H9 (cell line): ENCODE results near the gene RB1. TPM values are rescaled to one million over a fixed set of nuclear protein-coding genes. Genes with fewer than 3 reads are reported as not detected.

Experiments used
- DNase-seq: peaks from one replicate; pipeline ENCODE4 v3.0.0-alpha.2; 2017
- H2AFZ ChIP-seq: one replicate; pipeline ENCODE4 v1.6.1; 2013; ENCODE audit warnings: mild to moderate bottlenecking, low read length, control low read depth, moderate library complexity
- H2AK5ac ChIP-seq: 2 replicates; pipeline ENCODE4 v1.6.1; 2013; ENCODE audit warnings: low read length, control low read depth, mixed read lengths; ENCODE audit not compliant: insufficient read length
- H2BK120ac ChIP-seq: one replicate; pipeline ENCODE4 v1.6.1; 2013; ENCODE audit warnings: low read depth, mild to moderate bottlenecking, low read length, control low read depth, inconsistent platforms; ENCODE audit not compliant: poor library complexity, severe bottlenecking
- H2BK12ac ChIP-seq: 2 replicates; pipeline ENCODE4 v1.6.1; 2013; ENCODE audit warnings: low read length, control low read depth, mixed read lengths, low read depth; ENCODE audit not compliant: insufficient read length
- H2BK15ac ChIP-seq: 2 replicates; pipeline ENCODE4 v1.6.1; 2013; ENCODE audit warnings: low read depth, low read length, control low read depth
- H2BK20ac ChIP-seq: one replicate; pipeline ENCODE4 v1.6.1; 2013; ENCODE audit warnings: low read depth, mild to moderate bottlenecking, low read length, control low read depth, inconsistent platforms; ENCODE audit not compliant: poor library complexity, severe bottlenecking
- H2BK5ac ChIP-seq: 2 replicates; pipeline ENCODE4 v1.6.1; 2013; ENCODE audit warnings: low read length, control low read depth, mixed read lengths; ENCODE audit not compliant: insufficient read length
- H3K14ac ChIP-seq: 2 replicates; pipeline ENCODE4 v1.6.1; 2013; ENCODE audit warnings: low read length, control low read depth; ENCODE audit not compliant: insufficient read depth
- H3K18ac ChIP-seq: 2 replicates; pipeline ENCODE4 v1.6.1; 2013; ENCODE audit warnings: low read depth, mild to moderate bottlenecking, mixed read lengths, low read length, control low read depth; ENCODE audit not compliant: insufficient read length
- H3K23ac ChIP-seq: 2 replicates; pipeline ENCODE4 v1.6.1; 2013; ENCODE audit warnings: low read length, control low read depth, mixed read lengths, low read depth; ENCODE audit not compliant: insufficient read length
- H3K23me2 ChIP-seq: 2 replicates; pipeline ENCODE4 v1.6.1; 2013; ENCODE audit warnings: low read depth, mild to moderate bottlenecking, mixed read lengths, low read length, control low read depth; ENCODE audit not compliant: insufficient read length, poor library complexity, severe bottlenecking
- H3K27ac ChIP-seq: 2 replicates; pipeline ENCODE4 v1.5.1; 2013; ENCODE audit warnings: low read length, control low read depth, mixed read lengths, low read depth; ENCODE audit not compliant: insufficient read length
- H3K27me3 ChIP-seq: 2 replicates; pipeline ENCODE4 v1.6.1; 2013; ENCODE audit warnings: low read length, control low read depth, inconsistent platforms; ENCODE audit not compliant: insufficient read depth
- H3K4ac ChIP-seq: 2 replicates; pipeline ENCODE4 v1.6.1; 2013; ENCODE audit warnings: low read depth, mild to moderate bottlenecking, control low read depth, inconsistent platforms, low read length, moderate library complexity
- H3K4me1 ChIP-seq: 2 replicates; pipeline ENCODE4 v1.6.1; 2013; ENCODE audit warnings: low read length, control low read depth, inconsistent platforms; ENCODE audit not compliant: insufficient read depth
- H3K4me2 ChIP-seq: 2 replicates; pipeline ENCODE4 v1.6.1; 2013; ENCODE audit warnings: low read length, control low read depth, mixed read lengths; ENCODE audit not compliant: insufficient read length, insufficient read depth
- H3K56ac ChIP-seq: 2 replicates; pipeline ENCODE4 v1.6.1; 2013; ENCODE audit warnings: low read depth, mild to moderate bottlenecking, mixed read lengths, low read length, control low read depth; ENCODE audit not compliant: insufficient read length
- H3K79me1 ChIP-seq: 2 replicates; pipeline ENCODE4 v1.6.1; 2013; ENCODE audit warnings: low read depth, mild to moderate bottlenecking, moderate library complexity, low read length, control low read depth, inconsistent platforms; ENCODE audit not compliant: insufficient read depth, poor library complexity, severe bottlenecking
- H3K79me2 ChIP-seq: 2 replicates; pipeline ENCODE4 v1.6.1; 2013; ENCODE audit warnings: low read length, control low read depth, inconsistent platforms; ENCODE audit not compliant: insufficient read depth
- H3K9ac ChIP-seq: 2 replicates; pipeline ENCODE4 v1.6.1; 2013; ENCODE audit warnings: low read length, control low read depth, mixed read lengths; ENCODE audit not compliant: insufficient read length; ENCODE audit errors: extremely low read depth
- H3K9me3 ChIP-seq: one replicate; pipeline ENCODE4 v1.6.1; 2013; ENCODE audit warnings: low read depth, low read length, inconsistent platforms; ENCODE audit not compliant: control insufficient read depth
- H3T11ph ChIP-seq: one replicate; pipeline ENCODE4 v1.6.1; 2013; ENCODE audit warnings: mild to moderate bottlenecking, low read length, control low read depth, inconsistent platforms
- H4K20me1 ChIP-seq: one replicate; pipeline ENCODE4 v1.6.1; 2013; ENCODE audit not compliant: control insufficient read depth, insufficient read length, insufficient read depth
- H4K5ac ChIP-seq: 2 replicates; pipeline ENCODE4 v1.6.1; 2013; ENCODE audit warnings: low read depth, mild to moderate bottlenecking, mixed read lengths, low read length, control low read depth; ENCODE audit not compliant: insufficient read length
- H4K8ac ChIP-seq: replicated peaks from 2 replicates; pipeline ENCODE4 v1.6.1; 2013; ENCODE audit warnings: low read length, control low read depth, mixed read lengths, low read depth; ENCODE audit not compliant: insufficient read length
- H4K91ac ChIP-seq: 2 replicates; pipeline ENCODE4 v1.6.1; 2013; ENCODE audit warnings: low read depth, mild to moderate bottlenecking, moderate library complexity, mixed read lengths, low read length, control low read depth; ENCODE audit not compliant: insufficient read length
- H3K27ac Mint-ChIP-seq, 3 experiments: 2 replicates in 2 of 3; 3 replicates in 1 of 3; pipeline ENCODE4 v1.8.0; 2020 to 2021; ENCODE audit warnings: mixed read lengths in 3 of 3, mild to moderate bottlenecking in 1 of 3, moderate library complexity in 1 of 3
- H3K27me3 Mint-ChIP-seq: 2 replicates; pipeline ENCODE4 v1.8.0; 2021; ENCODE audit warnings: low read depth, mild to moderate bottlenecking, moderate library complexity, mixed read lengths
- H3K36me3 Mint-ChIP-seq, 3 experiments: 2 replicates in 2 of 3; 3 replicates in 1 of 3; pipeline ENCODE4 v1.8.0; 2020 to 2021; ENCODE audit warnings: low read depth in 3 of 3, mixed read lengths in 3 of 3; ENCODE audit not compliant: insufficient read depth in 1 of 3
- H3K4me1 Mint-ChIP-seq, 2 experiments: 2 replicates each; pipeline ENCODE4 v1.8.0; 2020; ENCODE audit warnings: mixed read lengths in 2 of 2
- H3K4me3 Mint-ChIP-seq, 2 experiments: 2 replicates in 1 of 2; 3 replicates in 1 of 2; pipeline ENCODE4 v1.8.0; 2020 to 2021; ENCODE audit warnings: mild to moderate bottlenecking in 2 of 2, mixed read lengths in 2 of 2, moderate library complexity in 1 of 2
- H3K9me3 Mint-ChIP-seq, 2 experiments: 2 replicates in 1 of 2; 3 replicates in 1 of 2; pipeline ENCODE4 v1.8.0; 2020; ENCODE audit warnings: mild to moderate bottlenecking in 2 of 2, mixed read lengths in 2 of 2, moderate library complexity in 1 of 2
- WGBS: extraction: QIAGEN DNeasy Blood & Tissue Kit; methylation state at CpG from one replicate; pipeline ENCODE4 v1.1.7; 2013; ENCODE audit warnings: missing lambda C conversion rate, low lambda C conversion rate, mixed read lengths; ENCODE audit not compliant: insufficient read length; ENCODE audit errors: extremely low coverage; 5-methylcytosine and 5-hydroxymethylcytosine counted together
- total RNA-seq: library from RNA; stranded (reverse); gene quantifications from 2 replicates; pipeline ENCODE4 v1.2.1, GENCODE V29; 2021
- TF ChIP-seq, protein P1 (sequence below): fragments of 200-600 bp; sonication (generic); conservative IDR thresholded peaks from 3 replicates; pipeline ENCODE4 v1.8.0; 2021; ENCODE audit warnings: antibody characterized with exemption, mild to moderate bottlenecking

Gene RB1
- total RNA-seq, 1 experiment from 2014 or later = 20.5 TPM

DNA sequence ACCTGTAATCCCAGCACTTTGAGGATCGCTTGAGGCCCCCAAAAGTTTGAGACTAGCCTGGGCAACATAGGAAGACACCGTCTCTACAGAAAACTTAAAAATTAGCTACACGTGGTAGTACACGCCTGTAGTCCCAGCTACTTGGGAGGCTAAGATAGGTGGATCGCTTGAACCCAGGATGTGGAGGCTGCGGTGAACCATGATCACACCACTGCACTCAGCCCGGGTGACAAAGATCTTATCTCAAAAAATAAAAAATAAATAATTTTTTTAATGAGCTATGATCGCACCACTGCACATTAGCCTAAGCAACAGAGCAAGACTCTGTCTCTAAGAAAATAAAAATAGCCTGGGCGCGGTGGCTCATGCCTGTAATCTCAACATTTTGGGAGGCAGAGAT, 222.7 kb downstream of the RB1 start:
- no peaks in the 10 kb centered on the region for H3K27me3 Mint-ChIP-seq
- DNase-seq = no peak
- H3K4me2 ChIP-seq = no peak overlapping the region
- H3K27ac ChIP-seq = no peak overlapping the region
- no peaks in the 10 kb centered on the region for H3K9me3 Mint-ChIP-seq
- no peak overlapping the region for H3K4ac ChIP-seq
- H3K23me2 ChIP-seq = no peaks in the 10 kb centered on the region
- H3K18ac ChIP-seq = no peak overlapping the region
- no peak overlapping the region for H2BK5ac ChIP-seq
- H3K23ac ChIP-seq = no peak overlapping the region
- H3K9me3 ChIP-seq = no peaks in the 10 kb centered on the region
- peaks cover 1% of the 10 kb centered on the region in 2 experiments; a peak in 3 of 4 replicates for H3K4me1 Mint-ChIP-seq
- no peak overlapping the region for H3K27ac Mint-ChIP-seq
- no CpG with 5 or more reads among the region's 10 CpGs for WGBS
- H2BK20ac ChIP-seq = no peak overlapping the region
- H3K79me2 ChIP-seq = no peaks in the 10 kb centered on the region; the same call in 1 of the 2 replicates
- H2BK12ac ChIP-seq = no peak overlapping the region
- TF ChIP-seq, protein P1, sequence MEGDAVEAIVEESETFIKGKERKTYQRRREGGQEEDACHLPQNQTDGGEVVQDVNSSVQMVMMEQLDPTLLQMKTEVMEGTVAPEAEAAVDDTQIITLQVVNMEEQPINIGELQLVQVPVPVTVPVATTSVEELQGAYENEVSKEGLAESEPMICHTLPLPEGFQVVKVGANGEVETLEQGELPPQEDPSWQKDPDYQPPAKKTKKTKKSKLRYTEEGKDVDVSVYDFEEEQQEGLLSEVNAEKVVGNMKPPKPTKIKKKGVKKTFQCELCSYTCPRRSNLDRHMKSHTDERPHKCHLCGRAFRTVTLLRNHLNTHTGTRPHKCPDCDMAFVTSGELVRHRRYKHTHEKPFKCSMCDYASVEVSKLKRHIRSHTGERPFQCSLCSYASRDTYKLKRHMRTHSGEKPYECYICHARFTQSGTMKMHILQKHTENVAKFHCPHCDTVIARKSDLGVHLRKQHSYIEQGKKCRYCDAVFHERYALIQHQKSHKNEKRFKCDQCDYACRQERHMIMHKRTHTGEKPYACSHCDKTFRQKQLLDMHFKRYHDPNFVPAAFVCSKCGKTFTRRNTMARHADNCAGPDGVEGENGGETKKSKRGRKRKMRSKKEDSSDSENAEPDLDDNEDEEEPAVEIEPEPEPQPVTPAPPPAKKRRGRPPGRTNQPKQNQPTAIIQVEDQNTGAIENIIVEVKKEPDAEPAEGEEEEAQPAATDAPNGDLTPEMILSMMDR = no peak
- H2AK5ac ChIP-seq = no peak overlapping the region
- H2AFZ ChIP-seq = no peak overlapping the region
- no peaks in the 10 kb centered on the region for H3K4me1 ChIP-seq
- no peak overlapping the region for H3T11ph ChIP-seq
- no peak overlapping the region for H2BK15ac ChIP-seq
- H3K79me1 ChIP-seq = no peaks in the 10 kb centered on the region
- no peak overlapping the region for H3K9ac ChIP-seq
- no peak overlapping the region for H4K5ac ChIP-seq
- no peaks in the 10 kb centered on the region for H4K20me1 ChIP-seq
- no peaks in the 10 kb centered on the region for H3K36me3 Mint-ChIP-seq
- no peak overlapping the region for H3K4me3 Mint-ChIP-seq
- H4K8ac ChIP-seq = no peak overlapping the region
- no peak overlapping the region for H3K56ac ChIP-seq
- no peak overlapping the region for H2BK120ac ChIP-seq
- no peaks in the 10 kb centered on the region for H3K27me3 ChIP-seq
- H4K91ac ChIP-seq = no peak overlapping the region
- no peak overlapping the region for H3K14ac ChIP-seq
